NCI-H2196 treated with DMSO at 0.1 percent for 48 hours (cell line): Measurements from ENCODE around the gene ARHGAP31.
"Not testable (repeated sequence)": the region's sequence is repeated elsewhere in the genome, so short reads cannot be mapped to it uniquely, and the experiment has no call there.

Experiments used
- DNase-seq: peaks from one replicate; lab custom pipeline; 2025; ENCODE audit not compliant: unreplicated experiment; lab: John Stamatoyannopoulos, UW

ARHGAP31 gene

DNA sequence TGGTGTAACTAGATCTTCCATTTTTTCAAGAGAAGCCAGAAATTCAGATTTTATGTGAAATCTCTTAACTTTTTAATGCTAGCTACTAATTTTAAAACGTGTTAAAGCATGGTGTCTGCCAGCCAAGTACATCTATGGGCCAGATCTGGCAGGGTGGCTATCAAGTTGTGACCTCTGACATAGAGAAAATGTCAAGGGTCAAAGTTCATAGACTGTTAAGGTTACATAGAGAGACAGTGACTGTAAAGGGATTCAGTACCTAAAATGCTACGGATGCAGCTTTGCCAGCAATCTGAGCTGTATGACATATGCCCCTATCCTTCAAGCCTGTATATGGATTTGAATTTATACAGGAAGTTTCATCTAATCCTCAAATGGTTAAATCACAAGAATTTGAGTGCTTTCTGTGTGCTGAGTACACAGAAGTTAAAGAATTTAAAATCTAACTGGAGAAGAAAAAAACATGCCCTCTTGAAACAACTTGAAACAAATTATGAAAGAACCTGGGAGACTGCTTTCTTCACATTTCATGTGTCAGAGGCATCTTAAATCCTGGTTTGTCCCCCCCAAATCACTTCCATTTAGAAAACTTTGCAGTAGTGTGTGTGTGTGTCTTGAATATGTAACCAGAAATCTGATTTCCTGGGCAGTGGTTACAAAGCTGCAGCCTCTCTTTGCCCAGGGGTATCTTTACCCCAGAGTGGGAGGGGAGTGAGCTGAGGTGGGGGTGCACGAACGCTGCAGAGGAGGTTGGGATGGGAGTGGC, 895 bp upstream of the ARHGAP31 start:
- DNase-seq = no peak

DNA sequence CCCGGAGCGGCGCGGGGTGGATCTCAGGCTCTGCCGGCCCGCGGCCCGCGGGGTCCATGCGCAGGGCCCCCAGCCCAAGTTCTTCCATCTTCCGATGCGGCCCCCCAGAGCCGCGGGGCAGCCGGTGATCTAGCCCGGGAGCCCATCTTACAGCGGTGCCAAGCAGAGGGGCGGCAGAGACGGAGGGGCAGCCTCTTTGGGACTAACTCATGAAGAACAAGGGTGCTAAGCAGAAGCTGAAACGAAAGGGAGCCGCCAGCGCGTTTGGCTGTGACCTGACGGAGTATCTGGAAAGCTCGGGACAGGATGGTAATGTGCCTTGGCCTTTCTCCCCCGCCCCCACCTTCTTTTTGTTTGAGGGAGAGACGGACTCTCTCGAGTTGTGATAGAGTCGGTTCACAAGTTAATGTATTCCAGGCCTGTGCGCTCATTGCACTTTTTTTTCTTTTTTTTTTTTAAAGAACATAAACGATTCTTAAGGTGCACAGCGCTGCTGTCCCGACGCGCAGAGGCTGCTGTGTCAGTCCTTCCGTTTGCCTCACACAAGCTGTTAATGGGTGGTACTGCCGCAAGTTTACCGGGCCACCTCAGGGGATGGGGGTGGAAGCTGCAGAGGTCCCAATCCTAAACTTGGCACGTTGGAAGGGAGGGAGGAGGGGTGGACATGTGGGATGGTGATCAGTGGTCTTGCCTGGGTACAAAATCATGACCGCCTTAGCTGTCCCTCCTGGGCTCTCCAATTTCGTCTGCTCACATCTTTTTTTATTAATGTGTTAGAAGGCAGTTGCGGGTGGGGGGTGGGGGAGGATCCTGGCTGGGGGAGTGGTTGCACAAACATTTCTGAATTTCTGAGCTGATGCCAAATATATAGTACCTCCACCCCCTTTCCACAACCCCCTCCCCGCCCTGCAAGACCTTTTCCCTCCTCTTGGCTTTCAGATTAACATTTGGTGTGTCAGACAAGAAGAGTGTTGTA, 801 bp downstream of the ARHGAP31 start:
- no peak for DNase-seq

GRCh38 chr3:119295816-119296726, 1.9 kb downstream of the ARHGAP31 start:
- no peak for DNase-seq

DNA sequence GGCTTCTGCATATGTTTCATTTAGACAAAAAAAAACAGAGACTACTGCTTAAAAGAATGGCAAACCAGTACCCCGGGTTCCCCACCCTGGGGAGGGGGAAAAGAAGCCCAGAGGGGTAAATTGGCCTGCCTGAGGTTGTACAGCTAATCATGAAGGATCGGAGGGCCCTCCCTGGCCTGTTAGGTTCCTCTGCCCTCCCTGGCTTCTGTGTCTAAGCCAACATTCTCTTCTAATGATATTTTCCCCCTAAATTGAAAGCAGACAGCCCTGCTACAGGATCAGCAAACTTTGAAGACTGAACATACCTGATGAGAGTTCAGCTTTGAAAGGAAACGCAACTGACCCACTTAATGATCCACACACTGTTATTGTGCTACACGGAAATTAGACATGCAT, 2.5 kb downstream of the ARHGAP31 start:
- no peak for DNase-seq

- no peak for DNase-seq
Observed at GRCh38 chr3:119297169-119297568, 3.0 kb downstream of the ARHGAP31 start.

- DNase-seq = no peak
Observed at GRCh38 chr3:119298565-119298941, 4.4 kb downstream of the ARHGAP31 start.

DNA sequence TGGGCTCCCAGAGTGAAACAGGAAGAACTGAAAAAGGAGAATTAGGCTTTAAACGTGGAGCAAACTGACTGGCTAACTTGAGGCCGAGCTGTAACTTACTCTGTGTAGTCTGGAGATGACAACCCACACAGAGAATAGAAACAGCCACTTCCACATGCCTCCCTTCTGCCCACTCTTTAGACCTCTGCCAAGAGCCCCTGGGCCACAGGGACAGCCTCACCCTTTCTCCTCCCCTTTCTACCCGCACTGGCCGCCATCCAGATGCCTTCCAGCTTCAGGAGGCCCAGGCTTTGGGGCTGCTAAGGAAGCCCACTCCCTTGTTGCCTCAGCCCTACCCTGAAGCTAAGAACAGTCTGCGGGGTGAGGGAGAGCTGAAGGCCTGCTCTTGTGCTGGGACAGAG, 6.8 kb downstream of the ARHGAP31 start:
- no peak for DNase-seq

DNA sequence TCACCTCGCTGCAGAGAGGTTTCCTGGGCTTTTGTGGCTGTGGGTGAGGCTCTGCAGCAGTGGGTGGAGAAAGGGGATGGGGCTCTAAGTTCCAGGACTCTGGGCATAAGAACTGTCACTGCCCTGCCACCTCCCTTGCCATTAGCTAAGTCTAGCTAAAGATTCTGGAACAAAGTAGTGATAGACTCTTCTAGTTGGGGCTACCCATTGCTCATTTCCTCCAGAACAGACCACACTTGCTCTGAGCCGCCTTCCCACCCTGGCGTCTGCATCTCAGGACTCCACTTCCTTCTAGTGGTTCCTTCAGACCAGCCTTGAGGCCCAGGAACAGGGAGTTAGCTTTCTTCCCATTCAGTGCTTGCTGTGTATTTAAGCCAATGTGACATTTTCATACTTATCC, 7.5 kb downstream of the ARHGAP31 start:
- no peak for DNase-seq

DNA sequence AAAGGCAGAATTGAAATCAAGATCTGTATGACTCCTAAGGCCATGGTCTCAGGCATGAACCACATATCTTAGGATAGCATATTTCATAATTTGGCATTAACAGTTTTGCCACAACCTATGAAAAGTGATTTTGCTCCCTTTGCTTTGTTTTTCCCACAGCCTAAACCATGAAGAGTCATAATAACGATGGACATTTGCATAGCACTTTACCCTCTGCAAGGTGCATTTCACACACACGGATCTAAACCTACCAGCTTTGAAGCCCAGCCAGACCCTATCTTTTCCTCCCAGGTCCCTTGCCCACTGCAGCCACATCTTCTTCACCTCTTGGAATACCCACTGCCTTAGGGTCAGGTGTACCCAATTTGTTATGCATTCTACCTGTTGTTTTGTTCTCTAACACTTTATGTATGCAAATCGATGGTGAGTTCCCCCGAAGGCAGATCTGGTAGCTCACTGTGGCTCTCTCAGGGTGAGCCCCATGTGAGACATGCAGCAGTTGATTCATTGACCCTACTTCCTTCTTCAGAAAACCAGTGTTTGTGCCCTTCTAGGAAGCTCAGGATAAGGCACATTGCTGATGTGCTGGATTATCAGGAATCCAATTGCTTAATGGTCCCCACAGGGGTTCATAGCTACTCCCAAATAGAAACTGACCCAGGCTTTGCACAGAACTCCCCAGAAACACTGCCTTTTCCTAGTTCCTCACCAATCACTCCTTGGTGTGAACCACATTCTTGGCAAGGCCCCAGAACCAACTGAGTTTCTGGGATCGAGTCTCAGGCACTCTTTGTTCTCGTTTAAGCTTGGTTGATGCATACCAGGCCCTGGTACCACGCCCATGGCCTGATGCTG, 8.7 kb downstream of the ARHGAP31 start:
- no peak for DNase-seq

DNA sequence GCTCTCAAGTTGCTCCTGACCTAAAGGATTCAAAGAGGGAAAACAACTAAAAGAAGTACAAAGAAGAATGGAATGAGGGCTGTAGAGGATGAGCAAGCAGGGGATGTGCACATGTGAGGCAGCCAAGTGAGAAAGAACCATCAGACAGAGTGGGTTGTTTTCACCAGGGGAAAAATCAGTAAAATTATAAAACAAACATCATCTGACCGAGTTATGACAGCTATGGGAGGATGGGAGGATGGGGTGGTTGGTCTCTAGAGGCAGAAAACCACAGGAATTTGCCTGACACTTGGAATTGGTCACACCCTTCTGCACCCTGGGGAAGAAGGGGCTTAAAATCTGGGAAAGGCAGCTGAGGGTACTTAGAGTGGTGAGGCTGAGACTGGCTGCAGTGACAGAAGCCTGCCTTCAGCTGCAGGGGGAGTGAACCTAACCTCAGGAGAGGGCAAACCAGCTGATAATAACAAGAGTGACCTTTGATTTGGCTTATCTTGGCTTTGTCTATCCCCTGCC, 10.1 kb downstream of the ARHGAP31 start:
- no peak for DNase-seq

GRCh38 chr3:119305286-119305685, 11.1 kb downstream of the ARHGAP31 start:
- no peak for DNase-seq

DNA sequence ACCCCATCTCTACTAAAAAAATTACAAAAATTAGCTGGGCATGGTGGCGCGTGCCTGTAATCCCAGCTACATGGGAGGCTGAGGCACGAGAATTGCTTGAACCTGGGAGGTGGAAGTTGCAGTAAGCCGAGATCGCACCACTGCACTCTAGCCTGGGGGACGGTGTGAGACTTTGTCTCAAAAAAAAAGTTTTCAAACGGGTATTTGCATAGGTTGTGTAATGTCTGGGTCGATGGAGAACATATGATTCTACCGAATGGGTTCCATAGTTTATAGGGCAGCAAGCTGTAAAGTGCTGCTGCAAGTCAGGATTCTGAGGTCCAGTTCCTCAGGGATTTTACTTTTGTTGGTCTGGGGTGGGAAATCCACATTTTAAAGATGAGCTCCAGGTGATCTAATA, 12.2 kb downstream of the ARHGAP31 start:
- not testable (repeated sequence) for DNase-seq

GRCh38 chr3:119308355-119308754, 14.2 kb downstream of the ARHGAP31 start:
- DNase-seq = no peak

GRCh38 chr3:119309591-119309990, 15.4 kb downstream of the ARHGAP31 start:
- DNase-seq = no peak

DNA sequence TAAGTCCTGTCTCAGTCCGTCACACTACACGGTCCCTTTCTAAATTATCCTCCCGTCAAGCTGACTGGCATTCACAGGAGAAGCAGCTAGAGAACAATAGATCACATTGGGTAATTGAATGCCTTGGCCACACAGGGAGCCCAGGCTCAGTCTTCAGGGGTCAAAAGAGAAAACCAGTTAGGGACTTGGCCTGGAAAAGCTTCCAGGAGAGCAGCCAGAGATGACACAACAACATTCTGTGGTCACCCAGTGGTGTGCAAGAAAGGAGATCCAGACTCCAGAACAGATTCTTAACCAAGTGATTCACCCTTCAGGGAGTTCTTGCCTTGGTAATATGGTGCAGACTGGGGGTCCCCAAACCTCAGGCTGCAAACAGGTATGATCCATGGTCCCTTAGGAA, 15.9 kb downstream of the ARHGAP31 start:
- no peak for DNase-seq

DNA sequence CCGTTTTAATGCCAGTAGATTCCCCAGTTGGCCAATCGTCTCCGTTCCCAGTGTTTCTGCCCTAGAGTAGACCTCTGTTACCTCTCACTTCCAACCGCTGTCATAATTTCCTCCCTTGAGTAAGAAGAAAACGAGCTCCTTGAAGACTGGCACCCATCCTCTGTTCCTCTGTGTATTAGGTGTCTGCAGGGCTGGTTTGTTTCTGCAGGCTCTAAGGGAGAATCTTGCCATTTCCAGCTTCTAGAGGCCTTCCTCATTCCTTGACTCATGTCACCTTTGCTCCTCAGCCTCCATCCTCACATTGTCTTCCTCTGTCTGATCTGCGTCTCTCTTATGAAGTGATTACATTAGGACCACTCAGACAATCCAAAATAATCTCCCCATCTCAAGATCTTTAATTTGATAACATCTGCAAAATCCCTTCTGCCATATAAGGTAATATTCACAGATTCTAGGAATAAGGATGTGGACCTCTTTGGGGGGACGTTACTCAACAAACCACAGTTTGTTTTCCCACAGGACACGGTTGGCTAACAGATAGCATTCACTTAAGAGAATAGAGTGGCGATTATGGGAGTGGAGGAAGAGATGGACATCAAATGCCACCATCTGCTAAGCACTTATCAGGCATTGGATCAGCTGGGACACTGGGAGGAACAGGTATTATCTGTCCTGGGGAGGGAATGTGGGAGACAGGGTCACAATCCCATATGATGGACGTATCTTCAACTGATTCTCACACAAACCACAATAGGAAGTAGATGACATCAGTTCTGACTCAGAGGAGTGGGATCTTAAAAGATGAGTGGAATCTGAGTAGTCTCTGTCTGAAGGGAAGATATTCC, 17.1 kb downstream of the ARHGAP31 start:
- DNase-seq = no peak

- DNase-seq = no peak
Observed at GRCh38 chr3:119313461-119313860, 19.3 kb downstream of the ARHGAP31 start.

- no peak for DNase-seq
Observed at GRCh38 chr3:119314821-119315220, 20.6 kb downstream of the ARHGAP31 start.
